Endothelial cell of hepatic sinusoid (primary cell): ENCODE measurements around the gene VEGFB.

Experiments
- in situ Hi-C: cut with HindIII; loops from 2 replicates; pipeline ENCODE4 v1.10.0; 2017; ENCODE audit warnings: low sequenced_read_pairs

The VEGFB gene

DNA sequence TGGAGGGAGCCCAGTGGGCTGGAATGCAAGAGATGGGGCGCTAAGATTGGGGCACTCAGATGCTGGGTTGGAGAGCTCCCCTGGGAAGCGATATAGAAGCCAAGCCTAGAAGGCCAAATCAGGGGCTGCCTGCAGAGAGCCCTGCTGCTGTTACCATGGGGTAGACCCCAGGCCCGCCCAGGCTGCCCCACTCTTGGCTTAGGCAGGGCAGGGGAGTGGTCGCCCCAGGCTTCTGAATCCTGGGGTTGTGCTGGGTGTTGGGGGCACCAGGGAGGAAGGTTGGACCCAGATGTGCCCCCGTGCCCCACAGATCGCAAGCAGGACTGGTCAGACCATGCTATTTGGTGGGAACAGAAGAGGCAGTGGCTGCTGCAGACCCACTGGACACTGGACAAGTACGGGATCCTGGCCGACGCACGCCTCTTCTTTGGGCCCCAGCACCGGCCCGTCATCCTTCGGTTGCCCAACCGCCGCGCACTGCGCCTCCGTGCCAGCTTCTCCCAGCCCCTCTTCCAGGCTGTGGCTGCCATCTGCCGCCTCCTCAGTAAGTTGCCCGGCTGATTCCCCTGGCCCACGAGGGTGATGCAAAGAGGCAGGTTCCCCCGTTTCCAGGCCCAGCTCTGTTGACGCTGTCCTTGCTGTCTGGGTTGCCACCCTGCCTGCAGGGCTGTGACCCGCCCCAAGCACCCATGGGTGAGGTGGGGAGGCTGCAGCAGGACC, 23.9 kb upstream of the VEGFB start:
- in situ Hi-C loops: loop anchor here (5.0 kb wide), 1 partner anchor 48 kb away; no protein-coding TSS in a partner anchor

DNA sequence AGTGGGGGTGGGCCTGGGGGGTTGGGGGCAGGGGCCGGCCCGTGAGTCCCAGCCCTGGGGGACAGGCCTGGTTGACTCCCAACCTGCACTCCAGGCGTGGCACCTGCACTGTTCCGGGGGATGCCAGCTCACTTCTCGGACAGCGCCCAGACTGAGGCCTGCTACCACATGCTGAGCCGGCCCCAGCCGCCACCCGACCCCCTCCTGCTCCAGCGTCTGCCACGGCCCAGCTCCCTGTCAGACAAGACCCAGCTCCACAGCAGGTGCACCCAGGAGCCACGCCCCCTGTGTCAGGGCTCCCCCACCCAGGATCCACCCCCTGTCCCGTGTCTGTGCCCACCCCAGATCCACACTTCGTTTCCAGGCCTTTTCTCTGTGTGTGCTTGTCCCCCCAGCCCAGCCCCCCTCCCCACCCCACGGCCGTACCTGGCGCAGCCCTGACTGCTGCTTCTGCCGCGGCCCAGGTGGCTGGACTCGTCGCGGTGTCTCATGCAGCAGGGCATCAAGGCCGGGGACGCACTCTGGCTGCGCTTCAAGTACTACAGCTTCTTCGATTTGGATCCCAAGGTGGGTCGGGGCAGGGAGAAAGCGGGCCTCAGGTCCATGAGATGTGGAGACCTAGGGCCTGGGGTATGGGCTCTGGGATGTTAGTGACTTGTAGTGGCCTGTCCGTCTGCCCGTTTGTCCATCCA, 23.1 kb upstream of the VEGFB start:
- in situ Hi-C loops: loop anchor here (5.0 kb wide), 1 partner anchor 49 kb away; no protein-coding TSS in a partner anchor

DNA sequence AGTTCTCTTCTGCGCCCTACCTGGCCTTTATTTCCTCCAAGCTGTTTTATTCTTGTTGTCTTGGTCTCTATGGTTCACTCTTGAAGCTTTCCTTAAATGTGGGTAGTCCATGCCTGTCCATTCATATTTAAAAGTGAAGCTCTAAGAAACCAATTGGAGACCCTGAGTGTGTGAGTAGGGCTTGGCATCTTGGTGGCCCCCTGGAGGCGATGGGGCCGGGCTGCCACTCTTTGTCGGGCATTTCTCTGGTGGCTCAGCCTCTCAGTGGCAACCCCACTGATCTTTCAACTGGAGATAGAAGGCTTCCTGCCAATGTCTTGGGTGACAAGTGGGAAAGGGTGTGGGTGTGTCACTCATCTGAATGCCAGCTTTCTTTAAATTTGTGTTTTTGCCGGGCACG, 17.5 kb upstream of the VEGFB start:
- in situ Hi-C loops: loop anchor here (5.0 kb wide), 1 partner anchor 90 kb away; the partner anchor contains the start of gene ESRRA

DNA sequence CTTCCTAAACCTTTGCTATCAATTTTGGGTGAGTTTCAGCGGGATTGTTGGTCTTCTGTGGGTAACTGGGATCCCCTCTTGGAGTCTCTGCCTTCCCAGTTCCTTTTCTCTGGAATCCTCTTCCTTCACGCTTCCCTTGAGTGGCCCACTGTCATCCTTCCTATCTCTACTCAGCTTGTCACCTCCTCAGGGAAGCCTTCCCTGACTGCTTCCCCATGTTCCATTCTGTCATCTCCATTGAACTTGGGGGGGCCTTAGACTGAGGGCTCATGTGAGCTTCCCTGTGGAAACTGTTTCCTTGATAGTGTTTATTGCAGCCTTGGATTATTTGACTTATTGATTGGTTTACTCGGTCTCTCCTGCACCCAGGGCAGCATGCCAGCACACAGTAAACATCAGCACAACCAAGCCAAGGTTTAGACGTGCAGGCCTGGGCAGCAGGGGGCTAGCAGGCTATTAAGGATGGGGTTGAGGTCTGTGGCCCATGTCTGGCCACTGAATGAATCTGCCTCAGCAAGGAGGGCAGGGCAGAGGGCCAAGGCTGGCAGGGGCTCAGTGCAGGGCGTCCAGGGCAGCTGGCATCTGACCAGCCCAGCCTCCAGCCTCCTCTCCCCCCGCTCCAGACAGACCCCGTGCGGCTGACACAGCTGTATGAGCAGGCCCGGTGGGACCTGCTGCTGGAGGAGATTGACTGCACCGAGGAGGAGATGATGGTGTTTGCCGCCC, 15.6 kb upstream of the VEGFB start:
- in situ Hi-C loops: loop anchor here (5.0 kb wide), 1 partner anchor 89 kb away; the partner anchor contains the start of gene ESRRA

DNA sequence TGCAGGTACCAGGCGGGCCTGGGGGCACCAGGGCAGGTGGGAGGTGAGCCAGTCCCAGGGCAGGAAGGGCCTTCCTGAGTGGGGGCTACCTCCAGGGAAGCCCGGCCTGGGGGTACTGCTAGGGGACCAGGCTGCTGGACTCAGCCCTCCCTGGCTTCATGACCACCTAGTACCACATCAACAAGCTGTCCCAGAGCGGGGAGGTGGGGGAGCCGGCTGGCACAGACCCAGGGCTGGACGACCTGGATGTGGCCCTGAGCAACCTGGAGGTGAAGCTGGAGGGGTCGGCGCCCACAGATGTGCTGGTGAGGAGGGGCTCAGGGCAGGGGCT, 15.1 kb upstream of the VEGFB start:
- in situ Hi-C loops: loop anchor here (5.0 kb wide), 1 partner anchor 88 kb away; the partner anchor contains the start of gene ESRRA

DNA sequence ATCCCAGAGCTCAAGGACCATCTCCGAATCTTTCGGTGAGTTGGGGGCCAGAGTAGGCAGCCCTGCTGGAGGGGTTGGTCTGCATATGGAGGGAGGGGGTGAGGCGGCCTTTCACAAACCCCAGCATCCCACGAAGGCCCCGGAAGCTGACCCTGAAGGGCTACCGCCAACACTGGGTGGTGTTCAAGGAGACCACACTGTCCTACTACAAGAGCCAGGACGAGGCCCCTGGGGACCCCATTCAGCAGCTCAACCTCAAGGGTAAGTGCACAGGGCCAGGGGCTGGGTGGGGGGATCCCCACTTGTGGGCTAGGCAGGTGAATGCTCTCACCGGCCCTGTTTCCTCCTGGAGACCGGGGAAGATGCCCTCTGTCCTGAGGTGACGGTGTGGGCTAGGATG, 14.6 kb upstream of the VEGFB start:
- in situ Hi-C loops: loop anchor here (5.0 kb wide), 1 partner anchor 88 kb away; the partner anchor contains the start of gene ESRRA

DNA sequence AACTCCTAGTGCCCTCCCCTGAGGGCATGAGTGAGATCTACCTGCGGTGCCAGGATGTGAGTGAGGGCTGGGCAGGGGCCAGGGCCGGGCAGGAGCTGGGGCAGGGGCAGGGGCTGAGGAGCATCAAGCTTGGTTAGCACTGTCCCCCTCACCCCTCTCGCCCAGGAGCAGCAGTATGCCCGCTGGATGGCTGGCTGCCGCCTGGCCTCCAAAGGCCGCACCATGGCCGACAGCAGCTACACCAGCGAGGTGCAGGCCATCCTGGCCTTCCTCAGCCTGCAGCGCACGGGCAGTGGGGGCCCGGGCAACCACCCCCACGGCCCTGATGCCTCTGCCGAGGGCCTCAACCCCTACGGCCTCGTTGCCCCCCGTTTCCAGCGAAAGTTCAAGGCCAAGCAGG, 14.1 kb upstream of the VEGFB start:
- in situ Hi-C loops: no loop called here

DNA sequence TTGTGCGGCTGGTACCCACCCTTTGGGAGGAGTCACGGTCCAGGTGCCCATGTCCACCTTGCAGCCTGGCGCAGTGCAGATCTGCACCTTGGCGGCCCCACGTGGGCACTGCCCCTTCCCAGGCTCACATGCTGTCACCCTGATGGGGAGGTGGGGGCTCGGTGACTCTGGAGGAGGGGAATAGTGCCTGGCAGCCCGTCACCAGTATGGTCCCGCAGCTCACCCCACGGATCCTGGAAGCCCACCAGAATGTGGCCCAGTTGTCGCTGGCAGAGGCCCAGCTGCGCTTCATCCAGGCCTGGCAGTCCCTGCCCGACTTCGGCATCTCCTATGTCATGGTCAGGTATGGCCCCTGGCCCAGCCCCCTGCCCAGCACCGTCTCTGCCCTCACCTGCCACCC, 13.6 kb upstream of the VEGFB start:
- in situ Hi-C loops: no loop called here

DNA sequence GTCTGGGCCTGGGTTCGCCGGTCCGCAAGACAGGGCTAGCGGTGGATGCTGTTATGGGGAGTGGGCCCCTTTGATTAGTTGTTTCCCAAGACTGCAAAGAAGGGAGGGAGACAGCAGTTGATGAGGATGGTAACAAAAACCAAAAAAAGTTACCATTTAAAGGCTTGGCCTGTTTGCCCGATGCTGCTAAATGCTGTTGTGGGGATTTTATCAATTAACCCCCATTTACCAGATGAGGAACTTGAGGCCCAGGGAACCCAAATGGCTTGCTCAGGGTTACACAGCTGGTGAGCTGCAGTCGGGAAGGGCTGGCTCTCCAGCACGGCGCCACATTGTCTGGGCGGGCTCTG, 11.8 kb upstream of the VEGFB start:
- in situ Hi-C loops: no loop called here

DNA sequence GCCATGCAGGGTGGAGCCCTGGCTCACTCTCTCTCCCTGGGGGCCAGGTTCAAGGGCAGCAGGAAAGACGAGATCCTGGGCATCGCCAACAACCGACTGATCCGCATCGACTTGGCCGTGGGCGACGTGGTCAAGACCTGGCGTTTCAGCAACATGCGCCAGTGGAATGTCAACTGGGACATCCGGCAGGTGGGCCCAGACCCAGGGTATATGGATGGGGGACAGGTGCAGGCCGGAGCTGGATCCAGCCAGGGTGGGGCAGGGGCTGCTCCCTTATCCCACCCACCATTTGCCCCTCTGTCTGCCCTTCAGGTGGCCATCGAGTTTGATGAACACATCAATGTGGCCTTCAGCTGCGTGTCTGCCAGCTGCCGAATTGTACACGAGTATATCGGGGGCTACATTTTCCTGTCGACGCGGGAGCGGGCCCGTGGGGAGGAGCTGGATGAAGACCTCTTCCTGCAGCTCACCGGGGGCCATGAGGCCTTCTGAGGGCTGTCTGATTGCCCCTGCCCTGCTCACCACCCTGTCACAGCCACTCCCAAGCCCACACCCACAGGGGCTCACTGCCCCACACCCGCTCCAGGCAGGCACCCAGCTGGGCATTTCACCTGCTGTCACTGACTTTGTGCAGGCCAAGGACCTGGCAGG, 11.3 kb upstream of the VEGFB start:
- in situ Hi-C loops: no loop called here

DNA sequence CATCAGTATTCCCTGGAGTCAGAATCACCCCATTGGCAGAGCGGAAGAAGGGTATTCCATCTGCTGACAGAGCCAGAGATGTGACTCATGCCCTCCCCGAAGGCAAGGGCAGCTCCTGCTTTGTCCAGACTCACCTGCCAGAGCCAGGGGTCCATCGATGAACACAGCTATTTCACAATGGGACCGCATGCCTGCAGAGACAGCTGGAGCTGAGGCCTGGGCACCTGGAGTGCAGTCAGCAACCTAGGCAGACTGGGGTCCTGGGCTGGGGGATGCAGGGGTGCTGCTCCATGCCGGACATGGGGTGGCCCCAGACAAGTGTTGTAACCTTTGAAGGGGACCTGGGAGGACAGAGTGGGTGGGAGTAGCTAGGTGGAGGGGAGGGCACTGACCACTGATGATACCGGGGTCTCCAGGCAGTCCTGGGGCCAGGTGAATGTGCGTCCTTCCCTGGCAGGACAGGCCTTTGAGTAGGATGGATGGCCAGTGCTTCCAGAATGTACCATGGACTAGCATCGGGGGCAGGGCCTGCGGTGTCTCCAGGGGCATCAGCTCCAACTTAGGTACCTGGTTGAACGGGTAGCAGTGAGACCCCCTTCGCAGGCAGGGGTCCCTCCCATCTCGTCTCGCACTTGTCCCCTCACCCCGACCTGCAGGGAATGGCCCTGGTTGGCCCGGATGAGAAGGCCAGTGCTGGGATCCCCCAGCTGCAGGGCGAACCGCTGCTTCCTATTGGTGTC, 10.1 kb upstream of the VEGFB start:
- in situ Hi-C loops: no loop called here

DNA sequence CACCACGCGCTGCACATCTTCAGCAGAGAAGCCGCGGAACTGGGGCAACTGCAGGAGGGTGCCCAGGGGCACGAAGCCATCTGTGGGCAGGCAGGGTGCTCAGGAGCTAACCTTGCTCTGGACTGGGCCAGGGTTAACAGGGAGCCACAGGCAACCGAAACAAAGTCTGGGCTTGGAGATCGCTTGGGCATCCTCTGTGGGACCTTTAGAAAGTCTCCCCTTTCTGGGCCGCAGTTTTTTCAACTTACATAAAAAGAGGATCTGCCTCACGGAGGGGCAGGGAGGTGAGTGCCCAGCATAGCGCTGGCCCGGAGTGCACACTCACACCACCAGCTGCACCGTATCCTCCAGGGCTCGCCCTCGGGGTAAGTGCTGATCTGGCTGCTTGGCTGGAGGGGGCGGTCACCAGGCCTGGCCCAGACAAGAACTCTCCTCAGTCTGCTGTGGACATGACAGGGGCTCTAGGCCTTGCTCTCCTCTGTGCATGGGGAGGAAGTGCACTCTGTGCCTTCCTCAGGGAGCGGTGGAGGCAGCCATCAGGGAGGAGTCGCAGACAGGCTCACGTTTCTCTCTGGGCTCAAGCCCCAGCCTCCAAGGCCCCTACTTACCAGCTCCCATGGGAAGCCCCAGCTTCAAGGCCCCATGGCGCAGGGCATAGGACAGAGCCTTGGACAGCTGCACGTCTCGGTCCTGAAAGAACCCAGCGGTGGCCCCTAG, 9.3 kb upstream of the VEGFB start:
- in situ Hi-C loops: no loop called here

DNA sequence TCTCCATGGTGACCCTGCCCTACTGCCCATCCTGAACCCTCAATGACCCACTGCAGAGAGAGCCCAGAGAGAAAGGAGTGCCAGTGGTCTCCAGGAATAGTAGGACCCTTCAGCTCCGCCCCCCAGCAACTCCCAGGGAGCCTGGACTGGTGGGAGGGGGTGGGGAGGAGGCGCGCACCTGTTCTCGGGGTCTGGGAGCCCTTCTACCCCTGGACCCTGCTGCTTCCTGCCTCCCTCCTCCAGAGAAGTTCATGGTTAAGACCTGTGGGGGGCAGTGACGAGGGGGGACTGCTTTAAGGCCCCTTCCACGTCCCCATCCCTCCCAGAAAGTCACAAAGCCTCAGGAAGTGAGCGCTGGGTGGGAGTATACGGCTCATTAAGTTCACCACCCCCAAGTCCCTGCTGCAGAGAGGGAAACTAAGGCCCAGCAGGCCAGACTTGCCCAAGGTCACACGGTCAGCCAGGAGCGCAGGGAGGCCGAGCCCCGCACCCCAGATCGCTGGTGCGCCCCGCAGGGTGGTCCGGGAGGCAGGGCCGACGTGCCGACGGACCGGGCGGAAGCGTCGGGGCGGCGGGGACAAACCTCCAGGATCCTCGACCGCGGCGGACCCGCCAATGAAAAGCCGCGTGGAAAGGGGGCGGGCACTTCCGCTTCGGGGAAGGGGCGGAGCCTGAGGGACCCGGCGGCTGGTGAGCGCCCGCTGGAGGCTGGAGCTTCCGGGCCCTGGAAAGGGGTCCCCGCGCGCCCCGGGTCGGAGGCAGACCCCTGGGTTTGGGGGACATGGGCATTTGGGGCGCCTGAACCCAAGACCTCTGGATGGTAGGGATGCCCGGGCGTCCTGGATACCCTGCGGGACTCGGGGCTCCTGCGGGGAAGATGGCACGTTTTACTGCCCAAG, 8.5 kb upstream of the VEGFB start, which contains the start of the genes NUDT22 and TRPT1:
Gene NUDT22 (plus strand): TSS at position 667 of the 899 bp plus-strand sequence. CDS start 379 bp downstream, outside the sequence.
Gene TRPT1 (minus strand): TSS at position 579 of the 899 bp plus-strand sequence. CDS start 326 bp downstream, at position 253.
- in situ Hi-C loops: no loop called here

DNA sequence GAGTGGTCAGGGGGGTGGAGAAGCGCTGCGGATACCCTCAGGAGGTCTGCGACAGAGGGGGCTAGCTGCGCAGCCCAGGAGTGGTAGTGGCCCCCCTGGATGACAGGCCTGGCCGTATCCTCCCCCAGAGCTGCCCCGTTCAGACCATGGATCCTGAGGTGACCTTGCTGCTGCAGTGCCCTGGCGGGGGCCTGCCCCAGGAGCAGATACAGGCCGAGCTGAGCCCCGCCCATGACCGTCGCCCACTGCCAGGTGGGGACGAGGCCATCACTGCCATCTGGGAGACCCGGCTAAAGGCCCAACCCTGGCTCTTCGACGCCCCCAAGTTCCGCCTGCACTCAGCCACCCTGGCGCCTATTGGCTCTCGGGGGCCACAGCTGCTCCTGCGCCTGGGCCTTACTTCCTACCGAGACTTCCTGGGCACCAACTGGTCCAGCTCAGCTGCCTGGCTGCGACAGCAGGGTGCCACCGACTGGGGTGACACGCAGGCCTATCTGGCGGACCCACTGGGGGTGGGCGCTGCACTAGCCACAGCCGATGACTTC, 7.8 kb upstream of the VEGFB start:
- in situ Hi-C loops: no loop called here

DNA sequence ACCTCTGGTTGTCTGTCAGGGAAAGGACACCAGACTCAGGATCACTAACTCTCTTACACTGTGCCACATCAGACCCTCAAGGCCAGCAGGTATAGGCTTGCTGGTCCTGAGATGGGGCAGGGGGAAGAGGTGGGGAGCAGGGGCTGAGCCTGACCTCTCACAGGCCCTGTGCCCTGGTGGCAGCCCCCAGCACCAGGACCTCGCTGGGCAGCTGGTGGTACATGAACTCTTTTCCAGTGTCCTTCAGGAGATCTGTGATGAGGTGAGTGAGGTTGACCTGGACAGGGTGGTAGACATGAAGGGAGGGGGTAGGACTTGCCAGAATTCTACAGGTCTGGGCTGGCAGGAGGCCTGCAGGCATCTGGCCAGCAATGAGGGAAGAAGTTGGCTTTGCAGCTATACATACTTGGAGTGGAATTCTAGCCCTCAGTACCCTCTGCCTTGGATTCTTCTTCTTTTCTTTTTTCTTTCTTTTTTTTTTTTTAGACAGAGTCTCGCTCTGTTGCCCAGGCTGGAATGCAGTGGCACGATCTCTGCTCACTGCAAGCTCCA, 6.9 kb upstream of the VEGFB start:
- in situ Hi-C loops: no loop called here

DNA sequence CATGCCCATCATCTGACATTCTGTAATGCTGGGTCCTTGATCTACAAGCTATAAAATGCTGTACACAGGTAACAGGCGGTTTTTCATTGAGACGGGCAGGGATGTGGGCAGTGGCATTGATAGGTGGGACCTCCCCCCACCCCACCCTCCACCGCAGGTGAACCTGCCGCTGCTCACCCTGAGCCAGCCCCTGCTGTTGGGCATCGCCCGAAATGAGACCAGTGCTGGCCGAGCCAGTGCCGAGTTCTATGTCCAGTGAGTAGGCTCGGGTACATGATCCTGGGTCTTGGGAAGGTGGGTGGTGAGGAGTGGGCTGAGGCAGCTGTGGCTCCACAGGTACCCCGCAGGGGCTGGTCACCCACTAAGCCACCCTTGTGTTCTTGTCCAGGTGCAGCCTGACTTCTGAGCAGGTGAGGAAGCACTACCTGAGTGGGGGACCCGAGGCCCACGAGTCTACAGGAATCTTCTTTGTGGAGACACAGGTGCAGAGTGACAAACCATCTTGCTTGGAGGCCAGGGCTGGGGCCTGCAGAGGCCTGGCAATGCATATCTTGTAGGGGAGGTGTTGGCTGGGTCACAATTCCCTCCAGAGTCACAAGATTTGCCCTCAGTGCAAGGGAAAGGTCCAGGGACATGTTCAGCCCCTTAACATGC, 5.2 kb upstream of the VEGFB start:
- in situ Hi-C loops: no loop called here

DNA sequence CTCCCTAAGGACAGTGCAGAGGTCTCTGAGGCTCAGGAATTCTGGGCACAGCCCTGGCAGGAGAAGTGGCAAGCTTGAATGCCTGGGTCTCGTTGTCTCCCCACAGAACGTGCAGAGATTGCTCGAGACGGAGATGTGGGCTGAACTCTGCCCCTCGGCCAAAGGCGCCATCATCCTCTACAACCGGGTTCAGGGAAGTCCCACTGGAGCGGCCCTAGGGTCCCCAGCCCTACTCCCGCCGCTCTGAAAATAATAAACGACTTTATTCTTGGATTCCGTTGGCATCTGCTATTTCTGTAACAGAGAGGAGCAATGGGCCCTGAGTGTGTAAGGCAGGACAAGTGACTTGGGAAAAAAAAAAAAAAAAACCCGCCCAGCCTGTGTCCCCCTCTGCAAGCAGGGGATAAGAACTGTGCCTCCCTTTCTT, 4.6 kb upstream of the VEGFB start:
- in situ Hi-C loops: no loop called here
